ENCODE data around the gene CBLN1.

CBLN1 gene

DNA sequence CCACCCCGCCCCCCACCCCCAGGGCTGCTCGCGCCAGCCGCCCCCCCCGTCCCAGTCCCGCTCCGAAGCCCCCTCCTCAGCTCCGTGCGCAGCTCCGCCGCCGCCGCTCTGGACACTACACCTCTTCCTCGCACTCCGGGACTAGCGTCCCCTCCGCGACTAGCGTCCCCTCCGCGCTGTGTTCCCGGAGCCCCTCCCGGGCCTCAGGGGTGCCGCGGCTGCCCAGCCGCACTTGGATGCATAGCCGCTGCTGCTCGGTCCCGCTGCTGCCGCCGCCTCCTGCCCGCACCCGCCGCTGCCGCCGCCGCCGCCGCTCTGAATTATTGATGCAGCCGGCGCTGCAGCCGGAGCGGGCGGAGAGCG, at the start of gene CBLN1:
Gene CBLN1, minus strand, starts transcription at position 359 of the 363 bp plus-strand sequence. CDS start 373 bp downstream, outside the sequence.
- no peak for DNase-seq (ENCODE audit: low read depth)

DNA sequence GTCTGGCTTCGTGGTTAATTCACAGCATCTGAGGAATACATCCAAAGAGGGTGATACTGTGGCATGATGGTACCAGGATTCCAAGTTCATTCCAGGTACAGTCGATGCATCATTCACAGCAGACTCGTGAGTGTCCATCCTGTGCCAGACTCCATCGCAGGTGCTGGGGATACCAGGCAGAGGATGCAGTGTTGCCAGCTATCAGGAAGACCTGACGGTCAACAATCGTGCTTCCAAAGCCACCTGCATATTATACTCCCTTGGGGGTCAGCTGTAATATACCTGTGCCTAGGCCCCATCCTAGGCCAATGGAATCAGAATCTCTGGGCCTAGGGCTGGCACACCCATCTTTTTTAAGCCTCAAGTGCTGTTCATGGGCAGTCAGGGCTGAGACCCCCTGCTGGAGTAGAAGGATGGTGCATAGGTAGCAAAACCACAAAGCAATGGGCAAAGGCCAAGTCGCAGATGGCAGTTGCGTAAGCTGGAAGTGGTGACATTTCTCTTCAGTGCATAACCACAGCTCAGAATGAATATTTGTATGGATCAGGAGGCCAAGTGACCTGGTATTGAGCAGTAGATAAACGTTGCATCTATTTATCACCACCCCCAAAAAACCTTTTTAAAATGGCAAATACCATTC, 49.0 kb upstream of the CBLN1 start:
- no peak for DNase-seq (ENCODE audit: low read depth)

DNA sequence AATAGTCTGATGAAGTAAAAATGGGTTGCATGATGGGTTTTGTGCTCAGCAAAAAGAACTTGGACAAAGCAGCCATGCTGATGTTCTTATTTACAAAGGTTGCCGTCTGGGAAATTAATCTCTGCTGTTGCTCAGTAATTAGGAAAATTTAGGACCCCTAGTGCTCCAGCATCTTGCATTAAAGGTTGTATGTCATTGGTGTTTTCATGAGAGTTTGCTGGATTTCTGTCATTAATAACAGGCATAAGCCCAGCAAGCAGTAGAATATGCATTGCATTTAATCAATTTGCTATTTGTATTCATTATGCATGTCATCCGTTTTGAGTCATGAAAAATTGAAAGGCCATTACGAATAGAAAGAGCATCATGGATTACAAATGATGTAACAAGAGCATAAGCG, 46.7 kb upstream of the CBLN1 start:
- no peak for DNase-seq (ENCODE audit: low read depth)

DNA sequence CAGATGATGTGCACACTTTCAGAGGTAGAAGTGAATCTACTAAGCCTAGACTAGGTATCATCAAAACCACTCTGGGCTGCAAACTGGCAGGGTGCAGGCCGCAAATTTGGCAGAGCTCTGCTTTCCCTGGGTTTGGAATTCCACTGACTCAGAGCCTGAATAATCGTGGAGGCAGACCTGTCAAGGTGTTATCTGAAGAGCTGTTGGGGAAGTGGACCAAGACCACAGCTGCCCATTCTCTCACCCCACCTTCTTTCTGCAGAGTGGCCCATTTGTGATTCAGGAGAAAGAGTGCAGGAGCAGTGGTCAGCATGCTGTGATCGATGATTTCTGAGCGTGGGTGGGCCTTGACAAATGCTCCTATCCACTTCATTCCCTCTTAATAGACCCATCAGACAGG, 45.8 kb upstream of the CBLN1 start:
- no peak for DNase-seq (ENCODE audit: low read depth)

DNA sequence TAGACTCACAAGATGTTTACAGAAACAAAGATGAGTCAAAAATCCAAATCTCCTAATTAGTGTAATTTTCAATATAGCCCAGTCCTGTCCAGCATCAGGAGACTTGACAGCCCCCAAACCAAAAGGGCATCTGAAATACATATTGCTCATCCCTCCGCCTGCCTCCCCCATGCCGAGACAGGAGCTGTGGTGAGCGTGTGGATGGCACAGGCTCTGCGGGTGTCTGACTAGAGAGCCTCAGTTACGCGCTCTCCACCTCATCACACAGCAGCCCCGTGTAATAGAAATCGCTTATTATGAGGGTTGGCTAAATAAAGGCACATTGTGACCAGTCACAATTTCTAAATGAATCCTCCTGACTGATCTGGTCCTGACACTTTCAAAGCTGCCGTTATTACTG, 43.1 kb upstream of the CBLN1 start:
- no peak for DNase-seq (ENCODE audit: low read depth)

DNA sequence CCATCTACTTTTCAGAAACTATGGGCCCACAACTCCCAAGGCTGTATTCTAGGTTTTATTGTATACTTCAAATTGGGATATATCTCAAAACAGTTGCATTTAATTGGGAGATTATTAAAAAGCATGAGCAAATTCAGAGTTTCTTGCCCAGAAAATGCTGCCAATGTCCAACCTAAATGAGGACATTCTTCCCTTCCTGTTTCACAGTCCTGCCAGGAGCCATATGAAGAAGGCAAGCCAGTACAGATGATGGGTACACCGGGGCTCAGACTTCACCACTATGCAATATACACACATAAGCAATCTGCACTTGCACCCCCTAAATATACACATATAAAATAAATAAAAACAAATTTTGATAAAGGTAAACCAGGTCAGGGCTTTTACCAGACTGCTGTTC, 34.0 kb upstream of the CBLN1 start:
- DNase-seq (ENCODE audit: low read depth): no peak

DNA sequence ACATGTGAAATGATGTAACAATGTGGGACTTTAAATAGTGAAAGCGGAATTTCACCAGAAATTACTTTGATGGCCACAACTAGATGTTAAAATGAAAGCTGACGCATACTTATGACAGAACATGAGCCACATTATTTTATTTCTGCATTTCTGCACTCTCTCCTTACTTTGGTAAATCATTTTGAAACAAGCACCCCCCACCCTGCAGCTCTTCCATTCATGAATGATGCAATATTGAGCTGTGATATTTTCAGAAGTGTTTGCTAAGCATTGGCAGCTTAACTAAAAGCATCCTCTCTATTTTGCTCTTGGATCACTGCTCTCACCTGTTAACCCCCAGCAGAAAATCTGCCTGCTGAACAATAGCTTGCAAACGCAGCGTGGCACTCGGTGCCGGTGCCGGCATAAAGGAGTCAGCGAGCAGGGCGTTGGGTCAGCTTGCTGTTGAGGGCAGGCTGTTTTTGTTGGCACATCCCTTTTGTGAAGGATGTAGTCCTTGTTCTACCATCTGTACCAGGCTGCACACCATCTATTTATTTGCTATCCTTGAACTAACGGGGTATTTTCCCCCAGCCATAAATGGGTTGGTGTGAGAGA, 30.8 kb upstream of the CBLN1 start:
- no peak for DNase-seq (ENCODE audit: low read depth)

DNA sequence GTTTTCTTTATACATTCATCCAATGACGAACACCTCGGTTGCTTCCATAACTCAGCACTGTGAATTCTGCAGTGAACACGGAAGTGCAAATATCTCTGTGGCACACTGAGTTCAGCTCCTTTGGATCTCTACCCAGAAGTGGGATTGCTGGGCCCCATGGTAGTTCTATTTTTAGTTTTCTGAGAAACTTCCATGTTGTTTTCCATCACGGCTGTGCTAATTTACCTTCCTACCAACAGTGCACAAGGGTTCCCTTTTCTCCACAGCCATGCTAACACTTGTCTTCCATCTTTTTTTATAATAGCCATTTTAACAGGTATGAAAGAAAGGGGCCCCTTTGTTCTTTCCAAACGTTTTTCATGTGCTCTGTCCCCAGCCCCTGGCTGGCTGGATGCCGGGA, 30.2 kb upstream of the CBLN1 start:
- no peak for DNase-seq (ENCODE audit: low read depth)

DNA sequence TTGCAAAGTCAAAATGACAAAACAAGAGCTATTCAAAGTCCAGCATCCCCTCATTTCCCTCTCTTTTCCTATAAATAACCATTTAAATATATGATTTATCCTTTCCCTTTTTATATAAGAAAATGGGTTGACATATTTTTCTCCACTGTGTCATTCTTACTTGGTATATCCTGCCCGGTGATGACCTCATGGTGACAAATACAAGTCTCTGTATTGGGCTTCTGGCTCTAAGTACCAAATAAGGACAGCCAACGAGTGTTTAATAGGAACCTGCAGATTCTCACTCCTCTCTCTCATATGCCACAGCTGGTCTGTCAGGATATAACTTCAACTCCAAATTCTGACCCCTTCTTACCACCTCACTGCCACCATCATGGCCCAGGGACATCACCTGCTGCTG, 25.5 kb upstream of the CBLN1 start:
- DNase-seq (ENCODE audit: low read depth): no peak

DNA sequence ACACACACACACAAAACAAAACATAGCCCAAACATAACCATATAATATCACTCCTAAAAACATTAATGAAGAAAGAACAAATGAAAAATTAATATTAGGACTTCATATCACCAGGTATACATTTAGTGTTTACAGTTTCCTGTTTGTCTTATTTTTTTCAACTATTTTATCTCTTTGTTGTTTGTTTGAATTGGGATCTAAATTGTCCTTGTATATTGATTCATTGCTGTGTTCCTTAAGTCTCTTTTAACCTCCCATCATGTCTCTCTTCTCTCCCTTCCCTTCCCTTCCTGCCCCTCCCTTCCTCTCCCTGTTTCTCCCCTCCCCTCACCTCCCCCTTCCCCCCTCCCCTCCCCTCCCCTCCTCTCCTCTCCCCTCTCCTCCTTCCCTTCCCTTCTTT, 23.8 kb upstream of the CBLN1 start:
- no peak for DNase-seq (ENCODE audit: low read depth)

DNA sequence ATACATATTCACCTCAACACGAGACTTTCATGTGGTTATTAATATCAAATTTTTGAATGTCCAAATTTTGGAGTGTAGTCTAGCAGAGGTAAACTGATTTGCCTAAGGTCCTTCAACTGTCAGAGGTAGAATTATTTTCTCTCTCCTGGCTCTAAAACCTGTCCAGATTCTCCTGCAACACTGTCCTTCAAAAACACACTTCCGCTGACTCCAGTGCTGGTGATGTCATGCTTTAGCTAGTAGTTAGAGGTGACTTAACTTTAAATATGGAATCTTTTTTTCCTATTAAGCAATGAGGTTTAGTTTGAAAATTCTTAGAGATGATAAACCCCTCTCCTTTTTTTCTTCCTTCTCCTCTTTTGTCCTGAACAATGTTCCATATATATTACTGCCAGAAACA, 10.8 kb upstream of the CBLN1 start:
- no peak for DNase-seq (ENCODE audit: low read depth)

DNA sequence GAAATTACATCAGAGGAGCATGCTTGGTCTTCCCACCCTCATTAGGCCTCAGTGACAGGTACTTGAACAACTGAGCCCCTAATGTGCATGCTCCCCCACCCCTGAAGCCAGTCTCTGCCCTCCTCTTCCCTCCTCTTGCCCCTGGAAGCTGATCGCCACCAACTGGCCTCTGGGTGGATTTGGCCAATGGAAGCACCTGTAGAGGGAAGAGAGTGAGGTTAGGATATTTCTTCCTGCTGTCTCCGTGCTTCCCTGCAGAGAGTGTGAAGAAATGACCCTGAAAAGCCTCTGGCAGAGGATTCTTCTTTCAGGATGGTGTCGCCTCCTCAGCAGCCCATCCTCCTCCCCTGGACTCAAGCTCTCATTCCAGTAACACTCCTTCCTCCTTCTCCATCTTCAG, 5.9 kb upstream of the CBLN1 start:
- no peak for DNase-seq (ENCODE audit: low read depth)

DNA sequence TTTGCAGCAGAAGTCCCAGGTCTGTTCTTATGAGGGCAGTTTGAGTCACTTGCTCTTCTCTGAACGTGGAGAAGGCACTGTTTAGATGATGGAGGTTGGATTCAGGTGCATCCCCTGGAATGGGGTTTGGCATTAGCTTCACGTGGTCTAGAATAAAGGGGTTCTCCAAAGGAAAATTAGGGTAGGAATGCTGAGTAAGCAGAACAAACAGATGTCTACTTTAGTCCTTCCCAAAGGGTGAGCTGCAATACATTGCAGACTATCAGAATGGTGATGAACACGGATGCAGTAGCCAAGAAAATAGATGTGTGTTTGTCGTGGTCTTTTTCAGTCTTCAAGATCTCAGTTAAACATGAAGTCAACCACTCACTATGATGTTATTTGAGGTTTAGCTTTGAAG, 3.3 kb upstream of the CBLN1 start:
- no peak for DNase-seq (ENCODE audit: low read depth)

DNA sequence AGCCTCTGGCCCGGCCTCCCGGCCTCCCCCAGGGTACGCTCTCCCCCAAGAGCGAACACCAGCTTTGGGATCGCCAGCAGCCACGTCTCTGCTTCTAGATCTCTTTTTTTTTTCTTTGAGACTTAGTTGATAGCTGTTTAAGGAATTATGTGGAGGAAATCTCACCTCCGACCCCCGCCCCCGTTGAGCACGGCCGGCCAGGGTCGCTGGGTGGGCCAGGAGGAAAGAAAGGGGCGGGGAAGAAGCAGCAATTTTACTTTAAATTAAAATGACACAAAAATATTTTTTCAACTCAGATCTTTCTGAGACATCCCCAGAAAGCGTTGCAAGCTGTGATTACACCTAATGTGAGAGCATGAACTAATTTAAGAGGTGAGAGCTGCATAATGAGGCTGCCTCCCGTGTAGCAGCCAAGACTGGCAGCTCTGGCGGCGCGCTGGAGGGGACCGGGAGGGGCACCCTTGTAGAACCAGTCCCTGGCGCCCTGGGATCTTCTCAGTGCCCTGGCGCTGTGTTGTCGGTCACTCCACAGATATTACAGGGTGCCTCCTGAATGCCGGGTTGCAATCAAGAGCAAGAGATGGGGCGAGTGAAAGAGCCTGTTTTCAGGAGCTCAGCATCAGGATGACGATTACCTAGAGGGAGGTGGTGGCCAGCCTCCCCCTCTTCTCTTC, 1.9 kb upstream of the CBLN1 start:
- DNase-seq (ENCODE audit: low read depth): no peak

DNA sequence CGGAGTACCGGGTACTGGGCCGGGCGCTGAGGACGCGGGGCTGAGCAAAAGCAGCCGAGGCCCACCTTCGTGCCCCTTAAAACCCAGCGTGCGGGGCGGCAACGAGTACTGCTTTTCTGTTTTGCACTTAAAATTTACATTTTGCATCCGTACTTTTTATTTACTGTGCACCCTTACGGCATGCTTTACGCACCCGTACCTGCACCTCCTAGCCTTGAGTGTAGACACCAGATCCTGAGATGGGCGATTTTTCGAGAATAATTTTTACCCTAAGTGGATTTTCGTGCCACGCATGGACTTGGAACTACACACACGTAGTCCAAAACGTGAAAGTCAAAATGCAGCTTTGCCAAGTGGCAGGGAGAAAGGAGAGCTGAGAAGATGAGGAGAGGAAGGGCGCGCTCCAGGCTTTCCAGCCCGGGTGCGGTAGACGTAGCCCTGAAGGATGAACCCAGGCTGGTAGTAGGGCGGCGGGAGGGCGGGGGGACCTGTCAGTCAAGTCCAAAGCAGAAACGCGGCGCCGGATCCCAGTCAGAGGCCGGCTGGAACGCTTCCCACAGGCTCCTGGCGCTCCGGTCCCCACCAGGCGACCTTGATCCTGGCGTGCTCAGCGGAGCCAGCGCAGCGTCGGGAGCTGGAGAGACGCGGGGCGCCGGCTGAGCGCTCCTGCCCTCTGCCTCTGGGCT, 1.2 kb upstream of the CBLN1 start:
- no peak for DNase-seq (ENCODE audit: low read depth)

DNA sequence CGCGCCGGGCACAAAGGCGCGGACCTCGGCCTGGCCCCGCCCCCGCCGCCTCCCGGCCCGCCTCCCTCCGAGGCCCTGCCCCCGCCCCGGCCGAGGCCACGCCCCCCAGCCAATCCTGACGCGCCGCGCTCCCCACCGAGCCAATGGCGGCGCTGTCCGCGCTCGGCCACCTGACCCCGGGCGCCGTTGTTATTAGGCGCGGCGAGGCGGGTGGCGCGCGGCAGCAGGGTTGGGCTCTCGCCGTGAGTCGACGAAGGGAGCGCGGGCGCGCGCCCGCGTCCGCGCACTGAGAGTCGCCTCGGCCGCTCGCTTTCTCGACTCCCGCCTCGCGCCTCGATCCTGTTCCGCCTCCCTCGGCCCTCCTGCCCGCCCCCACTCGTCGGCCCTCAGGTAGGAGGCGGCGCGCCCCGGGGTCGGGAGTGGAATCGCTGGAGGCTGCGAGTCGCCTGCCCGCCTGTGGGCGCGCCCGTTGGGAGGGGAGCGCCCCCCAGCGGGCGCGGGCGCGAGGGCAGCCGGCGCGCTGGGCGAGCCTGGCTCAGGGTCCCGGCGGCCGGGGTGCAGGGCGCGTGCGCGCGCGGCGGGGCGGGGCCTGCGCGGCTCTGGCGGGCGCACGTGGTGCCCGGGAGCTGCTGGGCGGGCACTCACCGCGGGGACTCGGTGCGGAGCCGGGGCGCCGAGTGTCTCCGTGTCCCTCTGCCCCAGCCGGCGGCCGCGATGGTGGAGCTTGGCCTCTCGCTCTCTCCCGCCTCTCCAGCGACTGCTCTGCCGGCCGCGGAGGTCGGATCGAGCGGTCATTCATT, 405 bp upstream of the CBLN1 start:
- peak; percentile 80 for DNase-seq (ENCODE audit: low read depth)

DNA sequence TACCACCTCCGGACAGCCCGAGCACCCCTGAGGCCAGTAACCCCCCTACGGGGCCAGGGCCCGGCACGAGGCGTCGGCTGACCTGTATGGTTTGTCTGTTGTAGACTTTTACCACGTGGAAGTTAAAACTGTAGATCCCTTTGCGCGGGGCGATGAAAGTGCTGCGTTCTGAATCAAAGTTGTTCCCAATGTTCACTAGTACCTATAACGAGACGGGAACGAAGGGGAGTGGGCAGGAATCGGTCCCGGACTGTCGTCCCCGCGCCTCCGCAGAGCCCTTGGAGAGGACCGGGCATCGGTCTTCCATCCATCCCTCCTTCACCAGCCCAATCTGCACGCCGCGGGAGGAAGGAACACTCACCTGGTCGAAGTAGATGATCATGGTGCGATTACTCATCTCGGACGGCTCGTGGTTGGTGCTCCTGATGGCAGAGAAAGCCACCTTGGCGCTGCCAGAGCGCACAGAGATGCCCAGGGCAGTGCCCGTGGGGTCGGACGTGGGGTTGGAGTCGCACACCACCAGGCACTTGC, 732 bp downstream of the CBLN1 start:
- DNase-seq (ENCODE audit: low read depth): no peak

DNA sequence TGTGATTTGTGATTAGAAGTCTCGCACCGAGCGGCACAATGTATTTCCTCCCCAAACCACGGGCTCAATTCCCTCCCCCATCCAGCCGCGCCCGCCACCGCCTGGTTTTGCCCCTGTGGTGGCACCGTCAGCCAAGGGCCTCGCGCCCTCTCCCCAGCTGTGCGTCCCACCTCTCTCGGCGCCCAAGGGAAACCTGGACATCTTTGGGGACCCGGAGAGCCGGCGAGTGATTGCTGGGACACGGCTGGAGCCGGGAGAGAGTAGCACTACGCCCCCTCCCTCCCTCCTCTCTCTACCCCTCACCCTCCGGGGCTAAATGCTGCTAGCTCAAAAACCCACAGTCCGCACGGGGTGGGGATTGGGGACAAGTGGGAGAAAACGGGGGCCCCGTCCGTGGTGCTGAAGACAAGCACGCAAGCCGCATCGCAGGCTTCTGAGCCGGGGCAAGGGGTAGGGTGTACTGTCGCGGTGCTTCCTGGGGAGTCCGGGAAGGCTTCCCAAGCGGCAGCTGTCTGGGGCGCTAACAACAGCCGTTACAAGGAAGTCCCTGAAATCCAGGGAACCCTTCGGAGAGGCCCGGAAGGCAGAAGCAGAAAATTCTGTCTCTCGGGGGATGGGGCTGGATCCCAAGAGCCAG, 1.4 kb downstream of the CBLN1 start:
- no peak for DNase-seq (ENCODE audit: low read depth)

DNA sequence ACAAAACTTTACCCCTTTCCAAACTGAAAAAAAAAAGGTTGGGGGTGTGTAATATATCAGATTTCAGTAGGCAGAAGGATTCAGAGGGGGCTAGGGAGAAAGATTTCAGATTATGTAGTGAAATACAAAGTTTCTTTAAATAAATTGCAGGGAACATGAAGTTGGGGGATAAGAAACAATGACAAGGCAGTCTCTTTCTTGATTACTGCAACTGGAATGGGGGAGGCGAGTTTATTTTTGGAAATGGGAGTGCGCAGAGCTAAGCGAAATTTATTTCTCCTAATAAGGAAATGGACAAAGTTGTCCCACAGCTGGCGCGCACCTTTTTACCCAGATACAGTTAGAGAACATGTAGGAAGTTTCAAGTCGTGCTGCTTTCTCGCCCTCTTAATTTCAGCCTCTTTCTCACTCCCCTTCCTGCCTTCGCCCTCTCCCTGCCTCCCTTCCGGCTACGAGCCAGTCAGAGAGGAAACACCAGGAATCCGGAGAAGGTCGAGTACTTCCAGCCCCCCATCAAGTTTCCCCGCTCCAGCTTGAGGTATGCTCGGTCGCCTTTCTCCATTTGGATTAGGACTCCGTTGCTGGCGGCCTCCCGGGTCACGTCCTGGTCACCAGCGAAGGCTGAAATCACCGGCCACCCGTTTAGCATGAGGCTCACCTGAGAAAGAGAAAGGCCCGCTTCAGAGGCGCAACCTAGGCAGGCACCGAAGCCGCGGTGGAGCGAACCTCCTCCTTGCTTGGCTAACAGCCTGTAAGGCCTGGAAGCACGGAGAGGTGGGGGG, 2.5 kb downstream of the CBLN1 start:
- DNase-seq (ENCODE audit: low read depth): no peak

DNA sequence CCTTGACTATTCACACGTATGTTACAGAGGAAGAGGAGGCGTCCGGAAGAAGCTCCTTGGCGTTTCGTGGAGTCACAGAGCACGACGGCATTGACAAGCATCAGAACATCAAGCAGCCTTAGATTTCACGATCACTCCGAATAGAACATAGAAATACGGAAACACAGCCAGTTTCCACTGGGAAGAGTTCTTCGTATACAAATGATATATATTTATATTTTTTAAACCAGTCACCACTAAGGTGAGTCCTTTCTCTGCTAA, 3.1 kb downstream of the CBLN1 start:
- DNase-seq (ENCODE audit: low read depth): no peak
